Peyer's patch (tissue), 4 donors: ENCODE measurements around the gene MBTPS1. TPM values are rescaled to one million over a fixed set of nuclear protein-coding genes. Genes with fewer than 3 reads are reported as not detected.

Experiments
- DNase-seq, 3 donors: peaks; one replicate each; pipeline ENCODE4 v3.0.0-alpha.2; 2017 to 2019
- H3K27ac ChIP-seq, 4 donors: fragments of 200-600 bp; sonication (generic); one replicate each; pipeline ENCODE4 v1.5.1; 2016 to 2019
- H3K27me3 ChIP-seq, 2 donors: fragments of 200-600 bp; sonication (generic); one replicate each; pipeline ENCODE4 v1.5.1; 2019
- H3K36me3 ChIP-seq, 3 donors: fragments of 200-600 bp; sonication (generic); one replicate each; pipeline ENCODE4 v1.5.1; 2016 to 2019
- H3K4me1 ChIP-seq, 4 donors: fragments of 200-600 bp; sonication (generic); one replicate each; pipeline ENCODE4 v1.5.1; 2016 to 2019
- H3K4me3 ChIP-seq, 4 donors: fragments of 200-600 bp; sonication (generic); 1 replicate in 3 of 4; 2 replicates in 1 of 4; pipeline ENCODE4 v1.5.1; 2016 to 2019; ENCODE audit warnings: mild to moderate bottlenecking in 1 of 4
- H3K9me3 ChIP-seq, 4 donors: fragments of 200-600 bp; sonication (generic); one replicate each; pipeline ENCODE4 v1.5.1; 2016 to 2019; ENCODE audit warnings: mild to moderate bottlenecking in 1 of 4
- CTCF ChIP-seq, 6 experiments: fragments of 450-650 bp in 4 of 6; fragments of 200-600 bp in 2 of 6; sonication (generic) in 1 of 6; IDR thresholded peaks; one replicate each; pipeline ENCODE4 v1.5.1; 2017 to 2019; ENCODE audit warnings: antibody characterized with exemption in 6 of 6, mild to moderate bottlenecking in 3 of 6, moderate library complexity in 1 of 6
- POLR2A ChIP-seq, 2 donors: fragments of 450-650 bp; IDR thresholded peaks; one replicate each; pipeline ENCODE4 v1.5.1; 2017; ENCODE audit warnings: antibody characterized with exemption in 2 of 2, mild to moderate bottlenecking in 2 of 2, moderate library complexity in 2 of 2
- total RNA-seq, 4 donors: library from RNA; depleted of rRNA; stranded (reverse); fragments of >200 nt; gene quantifications; one replicate each; pipeline ENCODE4 v1.1.0, GENCODE V29; 2016

MBTPS1 gene
- total RNA-seq, 4 donors from 2014 or later, result 79.0 to 104 (median 91.7) TPM

DNA sequence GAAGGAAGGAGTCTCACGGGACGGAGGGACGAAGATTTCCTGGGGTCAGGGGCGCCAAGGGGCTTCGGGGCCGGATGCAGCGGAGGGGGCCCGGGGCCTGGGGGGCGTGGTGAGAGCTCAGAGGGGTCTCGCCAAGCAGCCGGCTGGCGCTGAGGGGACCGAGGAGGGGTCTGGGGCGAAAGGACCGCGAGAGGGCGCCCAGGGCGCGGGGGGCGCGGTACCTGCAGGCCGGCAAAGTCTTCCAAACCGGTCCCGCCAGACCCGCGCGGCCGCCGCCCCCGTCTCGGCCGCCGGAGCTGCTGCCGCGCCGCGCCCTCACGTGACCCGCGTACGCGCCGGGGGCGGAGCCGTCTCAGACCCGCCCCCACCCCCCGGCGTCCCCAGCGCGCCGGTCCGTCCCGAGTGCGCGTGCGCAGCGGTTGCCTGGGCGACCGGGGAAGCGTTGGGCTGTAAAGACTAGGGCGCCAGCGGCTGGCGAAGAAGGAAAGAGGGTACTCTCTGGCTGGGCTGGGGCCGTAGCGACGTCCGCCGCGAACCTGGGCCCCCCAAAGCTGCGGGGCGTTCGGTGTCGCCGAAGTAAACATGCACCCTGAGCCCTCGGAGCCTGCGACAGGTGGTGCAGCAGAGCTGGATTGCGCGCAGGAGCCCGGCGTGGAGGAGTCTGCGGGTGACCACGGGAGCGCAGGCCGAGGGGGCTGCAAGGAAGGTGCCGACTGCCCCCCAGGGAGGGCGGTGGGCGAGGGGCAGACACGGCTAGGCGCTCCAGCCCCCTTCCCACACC, 28.3 kb upstream of the MBTPS1 start, which contains the start of the genes DNAAF1 and HSDL1:
TSS of gene DNAAF1 (plus strand) at position 450 of the 781 bp plus-strand sequence. CDS start at position 583, 133 bp downstream.
TSS of gene HSDL1 (minus strand) at position 319 of the 781 bp plus-strand sequence. CDS start 13,856 bp downstream, outside the sequence.
- Histone ChIP-seq H3K36me3 (no peaks in the 10 kb centered on the region), H3K27ac (peak within 1 kb of the TSS; percentile 58 to 89 (median 82)), H3K4me3 (peak within 1 kb of the TSS; percentile 55 to 100 (median 96)), H3K9me3 (no peaks in the 10 kb centered on the region), H3K4me1 (peaks cover 0 to 16% (median 2%) of the 10 kb centered on the region in 4 donors), H3K27me3 (no peaks in the 10 kb centered on the region)
- peak; percentile 87 to 96 (median 95) for DNase-seq
- TF ChIP-seq POLR2A (IDR thresholded peaks at IDR 0.05) (peak in 1 of 2 donors; percentile 27), CTCF (IDR thresholded peaks at IDR 0.05) (no peak)

- no peak for TF ChIP-seq CTCF (IDR thresholded peaks at IDR 0.05)
- no peak for TF ChIP-seq POLR2A (IDR thresholded peaks at IDR 0.05)
- no peaks in the 10 kb centered on the region for H3K36me3 ChIP-seq
- H3K27ac ChIP-seq, result peak overlapping the region; percentile 58 to 89 (median 82)
- H3K27me3 ChIP-seq, result no peaks in the 10 kb centered on the region
- peaks cover 0 to 16% (median 2%) of the 10 kb centered on the region in 4 donors for H3K4me1 ChIP-seq
- H3K9me3 ChIP-seq, result no peaks in the 10 kb centered on the region
- DNase-seq, result peak; percentile 35 to 62 (median 56)
- H3K4me3 ChIP-seq, result peak overlapping the region; percentile 55 to 100 (median 96)
Measured at GRCh38 chr16:84144209-84144858, 27.6 kb upstream of the MBTPS1 start.

DNA sequence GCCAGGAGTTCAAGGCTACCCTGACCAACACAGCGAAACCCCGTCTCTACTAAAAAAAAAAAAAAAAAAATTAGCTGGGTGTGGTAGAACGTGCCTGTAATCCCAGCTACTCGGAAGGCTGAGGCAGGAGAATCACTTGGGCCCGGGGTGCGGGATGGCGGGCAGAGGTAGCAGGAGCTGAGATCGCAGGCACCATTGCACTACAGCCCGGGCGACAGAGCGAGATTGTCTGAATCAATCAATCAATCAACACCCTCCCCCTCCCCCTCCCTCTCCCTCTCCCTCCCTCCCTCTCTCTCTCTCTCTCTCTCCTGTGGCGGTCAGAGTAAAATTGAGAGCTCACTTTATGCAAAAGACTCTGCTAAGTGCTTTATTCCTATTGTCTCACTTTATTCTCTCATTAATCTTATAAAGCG, 27.1 kb upstream of the MBTPS1 start:
- DNase-seq, result no peak
- H3K4me1 ChIP-seq, result peaks cover 0 to 16% (median 2%) of the 10 kb centered on the region in 4 donors
- no peaks in the 10 kb centered on the region for H3K36me3 ChIP-seq
- H3K9me3 ChIP-seq, result no peaks in the 10 kb centered on the region
- H3K27me3 ChIP-seq, result no peaks in the 10 kb centered on the region
- TF ChIP-seq POLR2A (IDR thresholded peaks at IDR 0.05), result no peak
- TF ChIP-seq CTCF (IDR thresholded peaks at IDR 0.05), result no peak
- H3K4me3 ChIP-seq, result peak overlapping the region in 3 of 4 donors; percentile 94 to 100 (median 99)
- no peak overlapping the region for H3K27ac ChIP-seq

GRCh38 chr16:84143081-84143480, 26.3 kb upstream of the MBTPS1 start:
- no peaks in the 10 kb centered on the region for H3K27me3 ChIP-seq
- H3K4me1 ChIP-seq, result peaks cover 0 to 16% (median 2%) of the 10 kb centered on the region in 4 donors

More at GRCh38 chr16:84143081-84143480, 26.3 kb upstream of the MBTPS1 start:
- Histone ChIP-seq H3K4me3 (no peak overlapping the region), H3K9me3 (no peaks in the 10 kb centered on the region), H3K27ac (no peak overlapping the region), H3K36me3 (no peaks in the 10 kb centered on the region)
- TF ChIP-seq POLR2A (IDR thresholded peaks at IDR 0.05), result no peak
- TF ChIP-seq CTCF (IDR thresholded peaks at IDR 0.05), result no peak
- DNase-seq, result no peak
